ENCODE data around the gene KCTD12.

KCTD12 gene

DNA sequence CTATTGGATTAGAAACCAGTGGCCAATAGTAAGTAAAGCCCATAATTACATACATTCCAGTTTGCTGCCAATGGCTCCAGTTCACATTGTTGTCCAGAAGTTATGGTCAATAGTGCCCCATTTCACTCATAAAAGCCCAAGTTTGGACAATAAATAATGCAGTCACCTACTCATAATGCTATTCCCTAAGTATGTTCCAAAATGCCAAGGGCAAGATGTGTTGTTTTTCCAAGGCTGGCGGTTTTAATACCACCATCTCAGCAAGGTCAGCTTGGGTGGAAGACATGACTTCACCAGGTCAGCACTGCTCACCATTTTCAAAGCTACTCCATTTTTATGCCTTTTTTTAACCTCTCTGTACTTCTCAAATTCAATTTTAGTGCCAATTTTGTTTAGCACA lies 32.7 kb downstream of the KCTD12 start:
- no peak for DNase-seq

DNA sequence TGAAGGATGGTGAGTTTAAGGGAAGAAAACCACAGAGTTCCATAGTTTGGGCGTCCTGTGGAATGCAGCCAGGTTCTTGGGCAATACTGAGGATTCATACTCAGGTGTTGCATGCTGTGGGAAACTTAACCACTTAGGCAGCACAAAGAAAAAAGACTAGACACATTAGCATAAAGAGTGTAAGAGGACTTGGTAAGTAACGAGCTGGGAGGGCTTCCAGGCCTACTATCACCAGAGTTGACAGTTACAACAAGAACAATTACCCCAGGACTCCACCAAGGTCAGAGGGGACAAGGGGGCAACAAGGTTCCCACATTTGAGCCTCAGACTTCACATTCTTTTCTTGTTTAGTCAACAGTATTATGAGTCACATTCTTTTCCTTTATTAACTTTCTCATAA lies 33.2 kb downstream of the KCTD12 start:
- DNase-seq: no peak

DNA sequence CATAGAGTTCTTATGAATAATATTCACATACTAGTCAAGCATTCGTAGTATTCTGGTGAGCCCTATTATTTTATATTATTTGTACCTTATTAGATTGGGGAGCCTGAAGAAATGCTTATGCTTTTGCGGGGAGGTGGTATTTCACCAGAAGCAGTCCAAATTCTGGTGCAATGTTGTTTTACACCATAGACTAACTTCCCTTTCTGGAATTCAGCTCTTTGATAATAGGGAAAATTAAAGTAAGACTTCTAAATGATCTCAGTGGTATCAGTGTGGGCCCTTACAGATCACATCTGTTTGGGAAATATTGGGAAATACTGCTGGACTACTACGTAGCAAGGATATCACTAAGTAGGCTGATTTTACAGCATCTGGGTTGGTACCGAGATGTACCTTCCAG lies 34.2 kb downstream of the KCTD12 start:
- DNase-seq: no peak

GRCh38 chr13:76849493-76849892 lies 36.7 kb downstream of the KCTD12 start:
- no peak for DNase-seq

DNA sequence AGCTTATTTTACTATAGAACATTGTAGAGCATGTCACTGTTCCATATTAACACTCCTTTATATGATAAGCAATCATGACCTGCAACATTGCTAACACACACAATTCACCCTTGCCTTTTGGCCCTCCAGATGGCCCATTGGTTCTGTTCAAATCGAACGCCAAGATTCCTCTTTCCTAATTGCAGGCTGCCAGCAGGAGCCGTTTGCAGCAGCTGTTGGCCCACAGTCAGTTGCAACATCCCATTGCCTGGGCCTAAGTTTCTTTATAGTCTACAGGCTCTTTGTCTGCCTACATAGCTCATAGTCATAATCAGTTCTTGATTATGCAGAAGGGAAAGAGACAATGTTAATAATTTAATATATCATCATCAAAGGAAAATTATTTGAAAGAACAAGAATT lies 37.6 kb downstream of the KCTD12 start:
- no peak for DNase-seq

DNA sequence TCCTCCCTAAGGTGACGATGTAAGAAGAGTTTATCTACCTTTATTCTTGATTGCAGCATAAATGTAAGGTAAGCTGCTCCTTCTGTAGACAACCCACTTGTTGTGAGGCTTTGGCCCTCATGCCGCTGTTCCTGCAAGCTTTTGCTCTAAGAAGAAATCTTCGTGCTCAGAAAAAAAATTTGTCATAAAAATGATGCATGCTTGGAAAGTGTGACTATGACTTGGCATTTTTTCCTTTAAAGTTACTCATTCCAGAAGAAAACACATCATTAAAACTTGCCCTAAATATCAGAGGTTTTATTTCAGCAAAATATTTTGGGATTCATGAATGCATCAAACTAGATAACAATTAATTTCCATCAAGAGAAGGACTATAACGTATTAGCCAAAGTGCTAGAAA lies 39.8 kb downstream of the KCTD12 start:
- DNase-seq: no peak

DNA sequence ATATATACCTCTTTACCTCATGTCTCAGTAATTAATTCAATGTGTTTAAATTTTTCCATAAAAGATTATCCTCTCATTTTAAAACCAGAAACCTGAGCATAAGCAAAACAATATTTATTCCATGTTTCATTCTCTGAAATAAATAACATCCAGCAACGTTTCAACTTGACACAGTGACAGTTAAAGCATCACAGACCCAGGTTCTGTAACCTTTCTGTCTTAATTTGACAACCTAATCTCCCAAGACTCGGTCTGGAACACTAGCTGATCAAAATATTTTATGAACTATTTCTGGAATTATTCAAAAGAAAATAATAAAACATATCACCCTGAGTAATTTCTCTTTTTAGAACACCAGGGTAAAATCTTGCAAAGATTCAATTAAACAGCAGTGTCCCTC lies 40.3 kb downstream of the KCTD12 start:
- no peak for DNase-seq

DNA sequence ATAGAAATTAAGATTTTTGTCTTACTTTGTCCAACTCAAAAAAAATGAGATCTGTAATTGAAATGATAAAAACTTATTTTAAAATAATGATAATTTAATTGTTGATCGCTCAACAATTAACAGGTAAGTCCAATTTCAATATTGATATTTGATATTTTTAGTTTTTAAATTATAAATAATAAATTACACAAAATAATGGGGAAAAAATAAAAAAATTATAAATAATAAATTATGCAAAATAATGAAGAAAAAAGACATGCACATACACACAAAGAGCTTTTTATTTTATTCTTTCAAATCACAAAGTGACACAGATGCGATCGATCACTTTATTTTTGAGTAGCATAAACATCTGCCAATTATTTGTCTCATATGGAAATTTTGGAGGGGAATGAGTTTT lies 40.8 kb downstream of the KCTD12 start:
- DNase-seq: no peak

- no peak for DNase-seq
Measured at GRCh38 chr13:76837801-76838200, 48.4 kb downstream of the KCTD12 start.

- DNase-seq: no peak
Measured at GRCh38 chr13:76836311-76836710, 49.9 kb downstream of the KCTD12 start.

DNA sequence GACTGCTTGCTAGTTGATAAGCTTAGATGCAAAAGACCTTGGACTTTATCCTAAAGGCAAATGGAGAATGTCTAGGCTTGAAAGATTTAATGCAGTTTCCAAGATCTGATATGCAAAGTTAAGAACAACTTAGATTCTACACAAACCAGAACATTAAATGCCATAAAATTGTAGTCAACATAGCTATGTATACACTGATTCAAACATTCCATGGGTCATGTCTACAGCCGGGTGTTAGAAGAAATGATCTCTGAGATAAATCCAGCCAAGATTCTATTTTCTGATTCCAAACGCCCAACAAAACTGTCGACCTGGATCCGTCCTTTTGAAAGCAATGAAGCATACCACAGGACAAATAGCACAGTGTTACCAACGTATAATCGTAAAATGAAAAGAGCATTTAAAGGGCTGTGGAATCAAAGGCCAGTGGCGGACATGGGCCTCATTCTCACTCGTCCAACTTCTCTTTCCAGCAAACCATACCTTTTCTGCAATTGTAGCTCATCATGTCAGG lies 52.7 kb downstream of the KCTD12 start:
- DNase-seq: no peak

DNA sequence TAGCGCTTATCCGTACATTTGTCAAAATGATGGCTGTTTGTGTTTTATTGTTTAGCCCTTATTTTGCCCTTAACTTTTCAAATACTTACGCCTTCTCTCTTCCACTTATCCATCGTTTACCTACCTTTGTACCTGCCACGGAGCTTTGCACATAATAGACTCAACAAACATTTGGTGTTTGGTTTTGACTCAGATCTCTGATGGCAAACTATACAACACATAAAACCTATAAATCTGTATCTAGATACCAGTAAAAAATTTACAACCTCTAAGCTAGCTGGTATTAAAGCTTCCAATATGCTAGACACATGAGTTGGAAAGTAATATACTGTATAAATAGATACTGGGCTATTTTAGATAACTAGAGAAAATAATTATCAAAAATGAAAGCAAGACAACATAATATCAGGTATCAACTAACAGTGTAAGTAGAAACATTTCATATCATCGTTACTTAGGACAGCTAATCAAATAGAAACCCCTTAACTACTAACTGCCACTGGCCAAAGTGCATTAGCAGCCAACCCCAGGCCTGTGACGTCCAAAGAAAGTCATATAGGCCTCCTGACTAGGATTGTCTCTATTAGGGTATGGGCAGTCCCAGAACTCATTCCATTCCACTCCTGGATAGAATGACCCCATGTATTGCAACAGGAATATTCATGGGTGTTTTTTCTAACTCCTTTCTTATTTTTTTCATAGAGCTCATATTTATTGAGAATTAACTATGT lies 53.8 kb downstream of the KCTD12 start:
- DNase-seq: no peak

DNA sequence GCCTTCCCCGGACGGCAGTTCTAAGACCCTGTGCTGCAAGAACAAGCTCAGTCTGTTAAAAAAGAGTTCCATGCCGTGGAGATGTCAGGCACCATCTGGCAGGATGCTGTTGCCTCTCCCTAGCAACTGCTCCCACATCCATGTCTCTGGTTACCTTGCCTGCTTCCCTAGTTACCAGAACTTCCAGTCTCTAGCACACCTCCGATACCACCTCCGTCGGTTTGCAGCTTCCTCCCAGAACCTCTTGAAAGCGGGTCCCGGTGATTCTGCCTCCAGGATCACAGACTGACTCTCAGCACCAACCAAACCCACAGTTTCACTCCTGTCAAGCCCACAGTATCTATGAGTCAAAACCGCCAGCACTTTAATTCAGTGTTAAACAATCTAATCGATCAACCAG lies 55.4 kb downstream of the KCTD12 start:
- no peak for DNase-seq
